Mucosa of descending colon (tissue), 3 donors: ENCODE measurements around the gene MACROH2A1. TPM values are rescaled to one million over a fixed set of nuclear protein-coding genes. Genes with fewer than 3 reads are reported as not detected.

ENCODE experiments used
- ATAC-seq: fragments of 200-7000 bp; cut with Tn5 transposase; one replicate; pipeline ENCODE4 v1.9.1; 2020; ENCODE audit warnings: mild to moderate bottlenecking, moderate library complexity
- DNase-seq, 3 donors: peaks; one replicate each; pipeline ENCODE4 v3.0.0-alpha.2; 2020
- H3K36me3 ChIP-seq: fragments of 200-600 bp; one replicate; pipeline ENCODE4 v1.8.0; 2021; ENCODE audit warnings: low read depth, mild to moderate bottlenecking
- H3K4me1 ChIP-seq: fragments of 200-600 bp; one replicate; pipeline ENCODE4 v1.8.0; 2021; ENCODE audit warnings: low read depth, mild to moderate bottlenecking
- H3K4me3 ChIP-seq: fragments of 200-600 bp; one replicate; pipeline ENCODE4 v1.8.0; 2021; ENCODE audit warnings: mild to moderate bottlenecking
- H3K9me3 ChIP-seq: fragments of 200-600 bp; one replicate; pipeline ENCODE4 v1.8.0; 2021; ENCODE audit warnings: mild to moderate bottlenecking
- CTCF ChIP-seq: fragments of 200-600 bp; IDR thresholded peaks from one replicate; pipeline ENCODE4 v1.8.0; 2022; ENCODE audit warnings: antibody characterized with exemption, mild to moderate bottlenecking
- intact Hi-C, 2 donors: fragments of 100-400 bp; cut with DNase I in 1 of 2; cut with micrococcal nuclease in 1 of 2; formaldehyde crosslinking; loops; one replicate each; pipeline versions ENCODE4 v1.11.0 to v1.11.1; 2022; cut with DNase I, micrococcal nuclease
- long read RNA-seq, 2 donors: library from polyadenylated mRNA; unstranded; transcript quantifications; one replicate each; pipeline ENCODE4 v2.0.0, GENCODE V29; 2019 to 2021
- total RNA-seq, 3 donors: library from RNA; stranded (reverse); fragmentation: NEBNext Ultra II Directional in 2 of 3; extraction: Animal tissue kit (Norgen Biotek cat#: 25700) in 2 of 3; gene quantifications; one replicate each; pipeline versions ENCODE4 v1.2.1 to v1.2.4, GENCODE V29; 2021 to 2023
- donor health status: DM: no; HTN: no; CAD: no; lungs with moderate emphysema.
- donor health status: DM: no; HTN: no; CAD: no.
- donor health status: DM: no; HTN: yes; CAD: no.

The MACROH2A1 gene
- total RNA-seq: 100 to 1,000 TPM; 170 to 255 (median 243) TPM
- long read RNA-seq, donor 1, transcript H2AFY-217 (9 exons, 2,789 nt): minor isoform, 35 of 238 reads
- long read RNA-seq, donor 1, transcript H2AFY-202 (9 exons, 1,859 nt): major isoform, 56 of 238 reads
- long read RNA-seq, donor 1, partial matches to known transcripts: 4 of 238 reads
- long read RNA-seq, donor 1, other reads (novel, unspliced or antisense): 134 of 238 reads
- long read RNA-seq, donor 2, transcript H2AFY-217 (9 exons, 2,789 nt): major isoform, 14 of 64 reads
- long read RNA-seq, donor 2, partial matches to known transcripts: 0 of 64 reads
- long read RNA-seq, donor 2, other reads (novel, unspliced or antisense): 46 of 64 reads

GRCh38 chr5:135398855-135399793, at the start of gene MACROH2A1:
Gene MACROH2A1, minus strand, starts transcription at chr5:135399231. Its CDS starts 10,138 bp downstream, at chr5:135389093.
- intact Hi-C loops: no loop called here
- peak within 1 kb of the TSS; percentile 55 for H3K4me3 ChIP-seq
- no peaks in the 10 kb centered on the region for H3K36me3 ChIP-seq
- ATAC-seq: peak; percentile 95
- H3K9me3 ChIP-seq: no peaks in the 10 kb centered on the region
- DNase-seq: peak; percentile 92 to 93 (median 93)
- peaks cover 25% of the 10 kb centered on the region for H3K4me1 ChIP-seq
- TF ChIP-seq CTCF: no peak

GRCh38 chr5:135448071-135448739, 49.2 kb upstream of the MACROH2A1 start:
- H3K9me3 ChIP-seq: no peaks in the 10 kb centered on the region
- intact Hi-C loops: no loop called here
- no peak for DNase-seq
- H3K4me3 ChIP-seq: no peak overlapping the region
- TF ChIP-seq CTCF: no peak
- ATAC-seq: no peak
- no peaks in the 10 kb centered on the region for H3K36me3 ChIP-seq
- no peaks in the 10 kb centered on the region for H3K4me1 ChIP-seq

- H3K9me3 ChIP-seq: no peaks in the 10 kb centered on the region
- DNase-seq (no peak), ATAC-seq (no peak)
- no peak within 1 kb of the TSS for H3K4me3 ChIP-seq
- intact Hi-C loops: no loop called here
- no peaks in the 10 kb centered on the region for H3K36me3 ChIP-seq
- no peak for TF ChIP-seq CTCF
- no peaks in the 10 kb centered on the region for H3K4me1 ChIP-seq
Measured at GRCh38 chr5:135447298-135447929, 48.4 kb upstream of the MACROH2A1 start, which contains the start of gene DCANP1. Gene DCANP1, minus strand, starts transcription at chr5:135447348. Its CDS starts 240 bp downstream, at chr5:135447108.

GRCh38 chr5:135446615-135447014, 47.6 kb upstream of the MACROH2A1 start:
- Histone ChIP-seq H3K36me3 (no peaks in the 10 kb centered on the region), H3K9me3 (no peaks in the 10 kb centered on the region), H3K4me1 (no peaks in the 10 kb centered on the region), H3K4me3 (no peak overlapping the region)
- ATAC-seq: no peak
- DNase-seq: no peak
- TF ChIP-seq CTCF: no peak
- intact Hi-C loops: no loop called here

GRCh38 chr5:135446206-135446605, 47.2 kb upstream of the MACROH2A1 start:
- TF ChIP-seq CTCF: no peak
- ATAC-seq (no peak), DNase-seq (no peak)
- no peaks in the 10 kb centered on the region for H3K36me3 ChIP-seq
- H3K9me3 ChIP-seq: no peaks in the 10 kb centered on the region
- no peaks in the 10 kb centered on the region for H3K4me1 ChIP-seq
- intact Hi-C loops: no loop called here
- no peak overlapping the region for H3K4me3 ChIP-seq
